DMS153 treated with DMSO at 0.1 percent for 48 hours (cell line): ENCODE data around the gene CCDC71.
A peak's percentile ranks its signal among the peaks of the same experiment; 100 is the strongest.

Experiments used
- DNase-seq: peaks from one replicate; lab custom pipeline; 2025; ENCODE audit not compliant: unreplicated experiment; lab: John Stamatoyannopoulos, UW

Gene CCDC71

DNA sequence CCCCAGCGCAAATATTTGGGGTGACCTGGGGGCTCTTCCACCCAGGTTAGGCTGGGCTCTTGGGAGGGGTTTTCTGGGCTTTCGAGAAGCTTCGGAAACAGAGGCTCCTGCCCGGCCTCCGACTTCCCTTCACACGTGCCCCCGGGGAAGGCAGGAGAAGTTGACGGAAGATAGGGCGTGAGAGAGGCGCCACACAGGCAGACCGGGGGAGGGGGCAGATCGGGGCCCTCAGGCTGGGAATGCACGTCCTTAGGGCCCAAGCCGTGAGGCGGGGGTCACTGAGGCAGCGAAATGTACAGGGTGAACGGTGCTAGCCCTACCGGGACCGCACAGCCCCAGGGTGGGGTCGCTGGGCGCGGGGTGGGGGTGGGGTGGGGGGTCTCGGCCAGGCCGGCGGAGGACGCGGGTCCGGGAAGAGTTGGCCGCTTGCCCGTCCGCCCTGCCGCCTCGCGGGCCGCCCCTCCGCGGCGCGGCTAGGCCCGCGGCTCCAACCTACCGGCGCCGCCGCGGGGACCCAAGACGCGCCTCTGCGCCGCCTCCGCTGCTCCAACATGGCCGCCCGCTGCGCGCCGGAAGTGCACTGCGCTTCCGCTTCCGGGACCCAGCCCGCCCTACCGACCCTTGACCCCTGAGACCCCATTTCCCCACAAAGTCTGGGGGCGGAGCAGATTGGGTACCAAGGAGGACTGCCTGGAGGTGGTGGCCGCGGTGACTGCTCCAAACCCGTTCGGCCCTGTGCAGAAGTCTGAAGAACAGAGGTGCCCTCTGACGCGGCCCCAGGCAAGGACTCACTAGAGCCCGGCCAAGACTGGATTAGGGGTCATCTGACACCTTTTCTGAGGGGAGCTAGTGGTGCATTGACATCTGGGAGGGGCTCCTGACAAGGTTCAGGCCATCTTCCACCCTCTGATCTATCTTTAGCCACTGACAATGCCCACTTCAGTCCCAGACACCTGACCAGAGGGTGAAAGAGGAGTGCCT, at the start of gene CCDC71:
CCDC71 (minus strand) TSS at position 561 of the 981 bp plus-strand sequence. CDS start 2,123 bp downstream, outside the sequence.
- peak; percentile 4 for DNase-seq

DNA sequence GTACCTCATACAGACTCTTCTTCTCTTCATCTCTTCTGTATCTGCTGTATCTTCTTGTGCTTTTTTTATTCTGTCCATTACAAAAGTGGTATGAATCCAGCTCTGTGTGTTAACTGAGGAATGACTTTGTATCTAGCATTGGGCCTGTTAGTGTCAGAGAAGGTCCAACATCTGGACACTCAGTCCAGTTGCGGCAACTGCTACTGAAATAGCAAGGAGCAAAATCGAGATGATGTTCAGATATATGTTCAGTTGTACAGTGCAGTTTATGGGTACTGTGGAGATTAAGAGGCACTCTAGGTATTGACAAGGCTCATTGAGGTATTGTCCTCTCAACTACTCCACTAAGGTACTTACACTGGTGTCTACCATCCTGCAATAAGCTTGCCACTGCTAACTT, 47.9 kb upstream of the CCDC71 start:
- DNase-seq: no peak

DNA sequence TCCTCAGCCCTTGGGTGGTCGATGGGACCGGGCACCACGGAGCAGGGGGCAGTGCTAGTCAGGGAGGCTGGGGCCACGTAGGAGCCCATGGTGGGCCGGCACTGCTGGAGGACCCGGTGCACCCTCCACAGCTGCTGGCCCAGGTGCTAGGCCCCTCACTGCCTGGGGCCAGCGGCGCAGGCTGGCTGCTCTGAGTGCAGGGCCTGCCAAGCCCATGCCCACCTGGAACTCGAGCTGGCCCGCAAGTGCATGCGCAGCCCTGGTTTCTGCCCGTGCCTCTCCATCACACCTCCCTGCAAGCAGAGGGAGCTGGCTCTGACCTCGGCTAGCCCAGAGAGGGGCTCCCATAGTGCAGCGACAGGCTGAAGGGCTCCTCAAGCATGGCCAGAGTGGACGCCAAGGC, 47.4 kb upstream of the CCDC71 start:
- DNase-seq: no peak

DNA sequence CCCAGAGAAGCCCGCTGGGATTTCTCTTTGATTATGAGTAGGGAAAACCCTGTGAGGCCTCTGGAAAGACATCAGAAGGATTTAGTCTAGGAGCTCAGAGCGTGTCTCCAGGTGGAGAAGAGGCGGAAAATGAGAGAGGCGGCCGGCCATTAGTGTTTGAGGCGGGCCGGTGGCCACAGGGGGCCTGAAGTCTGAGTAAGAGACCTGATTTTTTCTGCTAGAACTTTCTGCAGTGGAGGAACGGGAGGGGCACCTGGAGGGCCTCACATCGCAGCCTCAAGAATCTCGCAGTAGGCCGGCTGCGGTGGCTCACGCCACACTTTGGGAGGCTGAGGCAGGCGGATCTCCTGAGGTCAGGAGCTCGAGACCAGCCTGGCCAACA, 33.8 kb upstream of the CCDC71 start:
- DNase-seq: no peak

DNA sequence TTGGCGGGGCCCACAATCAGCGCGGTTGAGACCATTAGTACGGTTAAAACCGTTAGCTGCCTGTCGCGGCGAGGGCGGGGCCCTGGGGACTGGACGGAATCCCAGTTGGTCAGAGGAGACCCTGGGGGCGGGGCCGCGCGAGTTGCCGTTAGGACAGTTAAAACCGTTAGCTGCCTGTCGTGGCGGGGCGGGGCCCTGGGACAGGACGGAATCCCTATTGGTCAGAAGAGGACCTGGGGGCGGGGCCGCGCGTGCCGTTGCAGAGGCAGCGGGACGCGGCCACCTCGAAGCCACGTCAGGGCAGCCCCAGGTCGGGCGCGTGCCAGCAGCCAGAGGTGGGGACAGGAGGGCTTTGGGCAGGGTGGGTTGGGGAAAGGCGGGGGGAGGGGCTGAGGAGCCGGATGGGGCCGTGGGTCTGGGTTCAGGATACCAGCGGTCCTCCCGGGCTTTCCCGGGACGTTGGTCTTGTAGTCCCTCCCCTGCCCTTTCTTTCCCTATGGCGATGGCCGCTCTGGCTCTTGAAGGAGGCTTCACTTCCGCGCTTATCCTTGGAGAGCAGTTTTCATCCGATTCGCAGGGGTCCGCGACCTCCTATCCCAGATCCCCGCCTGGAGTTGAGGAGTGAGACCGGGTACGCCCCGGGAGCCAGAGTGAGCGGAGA, 33.2 kb upstream of the CCDC71 start:
- no peak for DNase-seq

DNA sequence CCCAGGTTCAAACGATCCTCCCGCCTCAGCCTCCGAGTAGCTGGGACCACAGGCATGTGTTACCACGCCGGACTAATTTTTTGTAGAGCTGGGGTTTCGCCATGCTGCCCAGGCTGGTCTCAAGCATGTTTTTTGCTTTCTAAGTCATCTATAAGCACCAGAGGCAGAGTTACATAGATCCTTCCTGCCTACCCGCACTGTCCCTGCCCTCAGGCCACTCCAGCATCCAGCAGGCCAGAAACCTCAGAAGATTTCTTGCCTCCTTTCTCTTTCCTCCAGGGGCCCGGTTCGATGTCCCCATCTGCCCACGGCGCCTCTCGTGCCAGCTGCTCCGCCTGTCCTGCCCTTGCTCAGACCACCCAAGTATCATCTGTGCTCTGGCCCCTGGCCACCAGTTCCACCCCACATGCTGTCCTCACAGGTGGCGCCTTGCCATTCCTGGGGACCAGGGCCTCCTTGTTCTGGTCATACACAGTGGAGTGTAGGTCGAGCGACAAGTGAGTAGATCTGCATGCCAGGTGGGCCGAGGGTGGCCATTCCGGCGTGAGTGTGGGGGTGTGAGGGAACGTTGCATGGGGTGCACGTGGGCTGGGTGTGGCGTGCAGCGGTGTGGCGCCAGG, 32.6 kb upstream of the CCDC71 start:
- DNase-seq: no peak

DNA sequence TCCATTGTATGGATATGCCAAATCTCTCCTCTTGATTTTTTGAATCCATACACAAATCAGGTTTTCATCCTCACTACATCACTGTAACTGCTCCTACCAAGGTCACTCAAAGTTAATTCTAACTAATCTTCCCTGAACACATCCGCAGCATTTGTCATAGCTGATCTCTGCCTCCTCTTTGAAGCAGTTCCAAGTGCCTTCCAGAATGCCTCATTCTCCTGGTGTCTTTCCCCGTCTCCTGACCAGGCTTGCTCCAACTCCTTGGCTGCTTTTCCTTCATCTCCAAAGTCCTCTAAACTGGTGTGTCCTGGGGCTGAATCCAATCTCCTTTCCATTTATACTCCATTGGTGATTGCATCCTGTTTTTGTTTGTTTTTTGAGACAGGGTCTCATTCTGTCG, 32.0 kb upstream of the CCDC71 start:
- no peak for DNase-seq

DNA sequence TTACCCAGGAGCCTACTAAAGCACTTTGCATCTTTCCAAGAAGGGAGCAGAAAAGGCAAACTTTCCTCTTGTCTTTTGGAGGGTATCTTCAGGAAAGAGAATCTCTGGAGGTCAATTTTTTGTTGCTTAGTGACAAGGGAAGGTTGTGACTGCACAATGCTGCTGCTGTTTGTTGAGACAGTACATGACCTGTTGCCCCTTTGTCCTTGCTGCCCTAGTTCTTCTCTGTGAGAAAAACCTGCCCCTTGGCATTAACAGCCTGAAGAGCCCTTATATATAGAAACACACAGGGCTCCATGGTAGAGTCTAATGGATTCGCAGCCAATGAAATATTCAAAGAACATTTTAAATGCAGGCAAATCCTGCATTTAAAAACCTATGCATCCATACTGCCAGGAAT, 25.6 kb upstream of the CCDC71 start:
- DNase-seq: no peak

DNA sequence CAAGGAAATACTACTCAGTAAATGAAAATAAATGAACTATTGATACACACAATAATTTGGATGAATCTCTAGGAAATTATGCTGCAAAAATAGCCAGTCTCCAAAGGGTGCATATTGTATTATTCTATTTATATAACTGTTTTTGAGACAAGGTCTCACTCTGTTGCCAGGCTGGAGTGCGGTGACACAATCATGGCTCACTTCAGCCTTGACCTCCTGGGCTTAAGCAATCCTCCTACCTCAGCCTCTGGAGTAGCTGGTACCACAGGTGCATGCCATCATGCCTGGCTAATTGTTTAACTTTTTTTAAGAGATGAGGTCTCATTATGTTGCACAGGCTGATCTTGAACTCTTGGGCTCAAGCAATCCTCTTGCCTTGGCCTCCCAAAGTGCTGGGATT, 17.7 kb upstream of the CCDC71 start:
- no peak for DNase-seq

DNA sequence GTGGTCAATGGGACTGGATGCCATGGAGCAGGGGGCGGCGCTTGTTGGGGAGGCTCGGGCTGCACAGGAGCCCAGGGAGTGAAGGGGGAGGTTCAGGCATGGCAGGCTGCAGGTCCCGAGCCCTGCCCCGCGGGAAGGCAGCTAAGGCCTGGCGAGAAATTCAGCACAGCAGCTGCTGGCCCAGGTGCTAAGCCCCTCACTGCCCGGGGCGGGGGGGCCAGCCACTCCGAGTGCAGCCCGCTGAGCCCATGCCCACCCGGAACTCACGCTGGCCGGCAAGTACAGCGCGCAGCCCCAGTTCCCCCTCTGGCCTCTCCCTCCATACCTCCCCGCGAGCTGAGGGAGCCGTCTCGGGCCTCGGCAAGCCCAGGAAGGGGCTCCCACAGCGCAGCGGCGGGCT, 16.6 kb upstream of the CCDC71 start:
- no peak for DNase-seq

DNA sequence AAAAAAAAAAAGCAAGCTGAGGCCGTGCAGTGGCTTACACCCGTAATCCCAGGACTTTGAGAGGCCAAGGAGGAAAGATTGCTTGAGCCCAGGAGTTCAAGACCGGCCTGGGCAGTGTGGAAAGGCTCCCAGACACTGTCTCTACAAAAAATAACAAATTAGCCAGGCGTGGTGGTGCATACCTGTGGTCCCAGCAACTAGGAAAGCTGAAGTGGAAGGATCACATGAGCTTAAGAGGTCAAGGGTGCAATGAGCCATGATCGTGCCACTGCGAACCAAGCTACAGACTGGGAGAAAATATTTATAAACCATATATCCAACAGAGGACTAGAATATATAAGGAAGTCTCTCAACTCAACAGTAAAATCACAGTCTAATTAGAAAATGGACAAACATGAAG, 15.2 kb upstream of the CCDC71 start:
- DNase-seq: no peak

DNA sequence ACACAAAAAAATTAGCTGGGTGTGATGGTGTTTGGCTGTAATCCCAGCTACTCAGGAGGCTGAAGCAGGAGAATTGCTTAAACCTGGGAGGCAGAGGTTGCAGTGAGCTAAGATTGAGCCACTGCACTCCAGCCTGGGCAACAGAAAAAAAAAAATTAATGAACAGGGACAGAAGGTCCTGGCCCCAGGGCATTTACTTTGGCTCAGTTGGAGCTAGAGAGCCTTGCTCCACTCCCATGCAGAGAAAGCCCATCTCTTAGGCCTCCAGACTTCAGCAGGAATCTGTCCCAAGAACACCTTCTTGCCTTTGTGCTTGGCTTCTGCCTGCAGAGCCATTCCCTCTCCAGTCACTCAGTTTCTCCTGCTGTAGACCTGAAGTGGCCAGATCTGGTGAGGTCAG, 14.0 kb upstream of the CCDC71 start:
- DNase-seq: no peak

DNA sequence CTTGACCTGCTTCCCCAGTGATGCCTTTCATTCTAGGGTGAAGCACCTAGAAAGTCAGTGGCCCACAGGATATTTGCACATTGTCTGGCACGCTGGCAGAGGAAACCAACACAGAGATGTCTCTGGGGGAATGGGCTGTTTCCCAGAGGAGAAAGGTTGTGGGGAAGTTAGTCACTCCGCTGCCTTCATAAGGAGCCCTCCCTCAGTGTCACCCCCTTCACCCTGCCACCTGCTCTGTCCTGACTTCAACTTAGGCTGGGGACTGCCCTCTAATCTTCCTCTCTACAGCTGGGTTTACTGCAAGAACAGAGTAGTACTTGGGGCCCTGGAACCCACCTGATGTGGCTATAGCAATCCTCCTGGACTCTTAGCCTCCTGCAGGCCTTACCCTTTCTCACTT, 10.9 kb upstream of the CCDC71 start:
- DNase-seq: no peak

DNA sequence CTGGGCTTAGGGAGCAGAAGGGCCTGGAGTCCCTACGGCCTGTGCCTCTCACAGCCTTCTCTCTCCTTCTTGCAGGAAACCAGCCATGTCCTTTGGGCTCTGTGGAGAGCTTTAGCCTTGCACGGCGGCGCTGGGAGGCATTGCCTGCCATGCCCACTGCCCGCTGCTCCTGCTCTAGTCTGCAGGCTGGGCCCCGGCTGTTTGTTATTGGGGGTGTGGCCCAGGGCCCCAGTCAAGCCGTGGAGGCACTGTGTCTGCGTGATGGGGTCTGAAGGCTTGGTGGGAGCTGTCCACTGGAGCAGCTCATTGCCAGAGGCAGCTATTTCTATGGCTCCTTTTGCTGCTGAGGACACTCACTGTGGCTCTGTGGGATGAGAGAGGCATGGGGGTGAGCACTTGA, 9.4 kb upstream of the CCDC71 start:
- no peak for DNase-seq

DNA sequence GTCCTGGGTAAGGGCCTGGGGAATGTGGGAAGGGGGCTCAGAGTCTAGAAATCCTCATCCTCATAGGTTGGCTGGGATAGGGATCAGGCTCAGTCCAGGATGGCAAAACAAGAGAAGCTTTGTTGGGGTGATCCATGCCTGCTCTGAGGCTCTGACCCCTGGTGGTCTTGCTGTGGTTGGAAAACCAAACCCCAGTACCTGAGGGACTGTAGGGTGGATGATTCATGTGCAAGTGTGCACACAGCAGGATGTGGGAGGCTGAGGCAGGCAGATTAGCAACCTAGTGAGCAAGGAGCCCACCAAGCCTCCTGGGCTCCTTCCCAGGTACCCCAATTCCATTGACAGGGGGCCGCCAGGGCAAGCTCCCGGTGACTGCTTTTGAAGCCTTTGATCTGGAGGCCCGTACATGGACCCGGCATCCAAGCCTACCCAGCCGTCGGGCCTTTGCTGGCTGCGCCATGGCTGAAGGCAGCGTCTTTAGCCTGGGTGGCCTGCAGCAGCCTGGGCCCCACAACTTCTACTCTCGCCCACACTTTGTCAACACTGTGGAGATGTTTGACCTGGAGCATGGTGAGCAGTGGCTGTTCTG, 8.4 kb upstream of the CCDC71 start:
- DNase-seq: no peak

DNA sequence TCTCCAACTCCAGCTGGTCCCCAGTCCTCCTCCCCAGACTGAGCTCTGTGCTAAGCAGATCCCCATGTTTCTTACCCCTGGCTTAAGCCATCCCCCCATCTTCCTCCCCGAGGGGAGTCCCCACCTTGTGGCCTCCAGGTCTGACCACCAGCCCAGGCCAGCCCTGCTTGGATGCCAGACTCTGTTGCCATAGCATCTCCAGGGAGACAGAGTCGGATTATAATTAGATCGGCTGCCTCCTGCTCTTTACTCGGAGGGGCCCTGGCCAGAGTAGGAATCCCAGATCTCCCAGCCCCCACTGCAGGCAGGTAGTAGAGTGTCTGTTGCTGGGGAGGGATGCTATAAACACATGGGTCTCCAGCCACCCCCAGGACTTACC, 7.7 kb upstream of the CCDC71 start:
- no peak for DNase-seq

DNA sequence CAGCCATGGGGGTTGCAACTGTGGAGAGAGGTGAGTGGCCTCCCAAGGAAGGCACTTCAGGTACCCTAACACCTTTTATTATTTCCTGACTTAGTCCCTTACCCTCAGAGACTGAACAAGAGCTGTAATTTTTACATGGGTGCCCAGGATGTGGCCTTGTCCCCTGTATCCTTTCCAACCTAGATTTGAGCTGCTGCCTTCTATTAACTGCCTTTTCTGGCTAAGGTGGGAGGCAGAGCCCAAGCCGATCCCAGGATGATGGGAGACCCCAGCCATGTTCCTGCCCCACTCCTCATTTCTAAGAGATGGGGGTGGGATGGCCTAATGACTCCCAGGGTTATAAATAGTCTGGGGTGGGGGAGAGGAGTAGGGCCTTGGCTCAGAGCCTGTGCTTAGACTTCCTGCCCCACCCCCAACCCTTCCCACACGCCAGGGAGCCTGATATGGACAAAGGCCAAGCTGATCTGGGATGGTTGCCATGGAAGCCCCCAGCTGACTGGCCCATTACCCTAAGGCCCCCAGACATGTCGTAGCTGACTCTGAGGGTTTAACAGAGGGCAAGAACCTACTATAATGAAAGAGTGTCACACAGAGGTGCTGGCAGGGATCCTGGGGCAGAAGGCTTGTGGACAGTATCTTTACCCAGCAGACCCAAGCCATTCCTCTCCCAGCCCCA, 7.1 kb upstream of the CCDC71 start:
- peak; percentile 22 for DNase-seq

DNA sequence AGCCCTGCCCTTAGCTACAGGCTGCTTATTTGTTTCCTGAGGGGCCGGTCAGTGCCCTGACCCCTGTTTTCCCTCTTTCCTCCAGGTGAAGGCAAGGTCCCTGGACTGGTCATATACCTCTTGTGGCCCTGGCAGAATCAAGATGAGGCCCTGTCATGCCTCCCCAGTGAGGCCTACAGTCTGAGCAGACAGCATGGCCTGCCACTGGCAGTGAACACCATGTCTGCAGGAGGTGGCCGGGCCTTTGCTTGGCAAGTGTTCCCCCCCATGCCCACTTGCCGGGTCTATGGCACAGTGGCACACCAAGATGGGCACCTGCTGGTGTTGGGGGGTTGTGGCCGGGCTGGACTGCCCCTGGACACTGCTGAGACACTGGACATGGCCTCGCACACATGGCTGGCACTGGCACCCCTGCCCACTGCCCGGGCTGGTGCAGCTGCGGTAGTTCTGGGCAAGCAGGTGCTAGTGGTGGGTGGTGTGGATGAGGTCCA, 6.5 kb upstream of the CCDC71 start:
- no peak for DNase-seq

DNA sequence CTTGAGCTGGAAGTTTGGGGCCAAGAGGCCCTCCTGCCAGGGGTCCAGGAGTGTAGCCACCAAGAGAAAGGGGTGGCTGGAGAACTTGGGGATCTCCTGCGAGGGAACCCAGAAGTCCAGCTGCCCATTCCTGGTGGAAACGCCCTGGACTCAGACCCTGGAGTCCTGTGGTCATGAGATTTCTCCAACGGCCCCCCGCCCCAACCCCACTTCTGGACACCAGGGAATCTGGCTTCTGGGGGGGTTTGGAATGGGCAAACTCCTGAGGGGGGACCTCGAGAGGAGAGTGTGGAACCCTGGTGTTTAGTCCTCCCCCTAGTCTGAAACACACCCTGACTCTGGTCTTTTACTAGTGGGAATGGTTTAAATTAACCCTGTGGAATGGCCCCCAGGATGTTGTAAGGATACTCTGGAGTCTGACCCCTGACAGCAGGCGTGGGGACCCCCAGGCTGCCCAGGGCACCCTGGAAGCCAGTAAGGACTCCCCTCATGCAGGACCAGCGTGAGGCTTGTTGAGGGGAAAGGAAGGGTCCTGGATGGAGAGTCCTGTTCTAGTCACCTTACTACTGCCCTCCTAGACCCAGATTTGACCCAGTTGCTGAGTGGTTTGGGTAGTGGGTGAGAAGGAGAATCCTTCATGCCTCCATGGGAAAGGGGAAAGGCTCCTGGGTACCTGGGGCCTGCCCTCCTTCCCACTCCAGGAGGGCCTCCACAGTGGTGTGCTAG, 5.8 kb upstream of the CCDC71 start:
- DNase-seq: no peak

DNA sequence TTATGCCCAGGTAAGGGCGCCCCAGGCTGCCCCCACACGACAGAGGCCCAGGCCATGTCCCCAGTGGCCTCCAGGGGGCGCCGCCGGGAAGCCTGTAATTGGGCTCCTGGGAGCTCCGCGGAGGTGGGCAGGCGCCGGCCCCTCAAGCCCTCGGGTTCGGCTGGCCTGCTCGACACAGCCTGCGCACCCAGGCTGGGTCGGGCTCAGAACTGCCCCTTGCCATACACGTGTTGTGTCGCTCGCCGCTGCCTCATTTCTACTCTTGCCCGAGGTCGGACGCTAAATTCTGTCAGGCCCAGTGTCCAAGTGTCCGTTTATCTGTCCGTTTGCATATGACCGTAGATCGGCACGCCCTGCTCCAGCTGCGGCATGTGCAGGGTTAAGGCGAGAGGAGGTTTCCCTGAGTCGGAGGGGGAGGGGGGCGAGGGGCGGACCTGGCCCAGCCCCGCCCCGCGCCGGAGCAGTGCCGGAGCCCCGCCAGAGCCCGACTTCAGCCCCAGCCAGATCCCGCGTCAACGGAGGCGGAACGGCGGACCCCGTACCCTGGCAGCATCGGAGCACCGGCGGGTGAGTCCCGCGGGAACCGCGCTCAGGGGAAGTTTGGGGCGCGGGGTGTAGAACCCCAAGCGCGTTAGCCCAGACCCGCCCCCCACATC, 5.1 kb upstream of the CCDC71 start, which contains the start of gene KLHDC8B:
KLHDC8B (plus strand) TSS at position 480 of the 656 bp plus-strand sequence. CDS start 1,172 bp downstream, outside the sequence.
- peak; percentile 7 for DNase-seq
